T-helper 1 cell (primary cell): ENCODE data around the gene PTPRM.

ENCODE experiments used
- DNase-seq, 5 donors: peaks; one replicate each; pipeline ENCODE4 v3.0.0-alpha.2; 2012 to 2020

Gene PTPRM

GRCh38 chr18:7812431-7813063 is 245.4 kb downstream of the PTPRM start:
- no peak for DNase-seq

- DNase-seq: no peak
Measured at GRCh38 chr18:7813131-7813530, 246.0 kb downstream of the PTPRM start.

GRCh38 chr18:7814754-7815315 is 247.7 kb downstream of the PTPRM start:
- DNase-seq: no peak

- DNase-seq: no peak
Measured at GRCh38 chr18:7815787-7816186, 248.7 kb downstream of the PTPRM start.

DNA sequence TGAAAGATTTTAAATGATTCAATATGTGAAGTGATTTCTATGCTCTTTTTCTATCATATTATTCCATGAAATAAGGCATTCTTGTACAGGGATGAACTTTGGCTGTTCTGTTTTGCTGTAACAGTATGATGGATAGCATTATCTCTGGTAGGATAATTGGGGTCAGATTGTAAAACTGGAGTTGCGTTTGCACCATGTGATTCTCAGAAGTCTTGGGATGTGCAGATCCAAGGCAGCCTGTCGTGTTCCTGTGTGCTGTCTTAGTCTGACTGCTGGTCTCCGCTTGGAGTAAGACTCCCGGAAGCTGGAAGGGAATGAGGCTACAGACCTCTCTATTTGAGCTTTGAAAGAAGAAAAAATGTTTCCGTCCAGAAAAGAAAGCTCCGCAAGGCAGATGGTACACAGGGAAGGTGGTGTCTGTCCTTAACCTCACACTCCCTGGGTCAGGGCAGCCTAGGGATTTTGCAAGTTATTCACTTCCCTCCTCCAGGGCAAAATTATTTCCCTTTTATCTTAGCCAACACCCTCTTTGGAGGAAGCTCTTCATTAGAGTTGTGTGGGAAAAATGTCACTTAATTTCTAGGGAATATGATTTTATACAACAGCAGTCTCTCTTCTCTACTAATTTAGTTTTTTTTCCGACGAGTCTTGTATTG is 250.6 kb downstream of the PTPRM start:
- DNase-seq: no peak

DNA sequence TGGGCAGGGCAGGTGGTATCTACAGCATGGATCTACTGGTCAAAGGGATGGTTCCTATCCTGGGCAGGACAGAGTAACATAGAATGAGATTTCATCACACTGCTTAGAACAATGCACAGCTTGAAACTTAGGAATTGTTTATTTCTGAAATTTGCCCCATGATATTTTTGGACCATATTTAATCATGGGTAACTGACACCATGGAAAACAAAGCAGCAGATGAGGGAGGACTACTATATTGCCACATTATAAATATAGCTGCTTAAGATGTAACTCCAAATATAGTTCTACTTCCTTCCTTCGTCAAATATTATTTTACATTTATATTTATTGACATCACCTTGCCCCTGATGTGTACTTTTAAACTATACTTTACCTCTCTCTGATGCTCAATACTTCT is 254.7 kb downstream of the PTPRM start:
- DNase-seq: no peak

GRCh38 chr18:7822435-7823331 is 255.6 kb downstream of the PTPRM start:
- DNase-seq: no peak

DNA sequence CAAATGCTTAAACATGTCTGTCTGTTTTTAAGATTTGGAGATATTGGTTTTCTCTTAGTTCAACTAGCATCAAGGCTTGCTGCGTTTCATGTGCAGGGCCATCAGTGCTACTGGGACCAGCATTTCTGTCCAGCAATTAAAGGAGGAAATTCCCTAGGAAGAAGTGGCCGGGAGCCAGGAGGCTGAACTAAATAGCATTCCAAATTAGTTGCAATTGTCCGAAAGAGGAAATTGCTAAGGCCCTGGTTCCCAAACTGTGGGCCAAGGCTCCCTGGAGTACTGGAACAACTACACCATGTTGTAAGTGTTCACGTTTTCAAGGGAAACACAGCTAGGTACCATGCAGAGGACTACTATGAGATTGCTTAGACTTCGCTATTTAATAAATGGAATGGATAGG is 257.9 kb downstream of the PTPRM start:
- DNase-seq: no peak

- no peak for DNase-seq
Measured at GRCh38 chr18:7830468-7830867, 263.4 kb downstream of the PTPRM start.

GRCh38 chr18:7839548-7839947 is 272.4 kb downstream of the PTPRM start:
- no peak for DNase-seq

DNA sequence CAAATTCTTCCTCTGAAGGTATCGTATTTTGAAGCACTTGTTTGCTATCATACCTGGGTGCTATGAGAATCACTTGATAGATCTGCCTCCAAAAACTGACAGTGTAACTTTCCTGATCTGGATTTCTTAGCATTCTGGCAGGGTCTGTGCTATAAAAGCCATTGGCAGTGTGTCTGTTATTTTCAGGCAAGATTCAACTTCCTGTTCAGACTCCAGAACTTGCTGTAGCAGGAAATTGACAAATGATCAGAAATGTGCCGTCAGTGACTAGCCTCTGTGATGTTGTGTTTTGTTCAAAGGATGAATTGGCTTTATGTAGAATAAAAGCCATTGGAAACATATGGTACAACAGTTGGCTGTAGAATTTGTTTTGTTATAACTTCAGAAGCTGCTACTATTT is 273.3 kb downstream of the PTPRM start:
- no peak for DNase-seq

GRCh38 chr18:7844017-7844416 is 276.9 kb downstream of the PTPRM start:
- no peak for DNase-seq

GRCh38 chr18:7844418-7844817 is 277.3 kb downstream of the PTPRM start:
- no peak for DNase-seq

- DNase-seq: no peak
Measured at GRCh38 chr18:7846335-7846734, 279.2 kb downstream of the PTPRM start.

- DNase-seq: no peak
Measured at GRCh38 chr18:7847357-7848053, 280.4 kb downstream of the PTPRM start.

GRCh38 chr18:7848054-7848412 is 280.9 kb downstream of the PTPRM start:
- DNase-seq: no peak

DNA sequence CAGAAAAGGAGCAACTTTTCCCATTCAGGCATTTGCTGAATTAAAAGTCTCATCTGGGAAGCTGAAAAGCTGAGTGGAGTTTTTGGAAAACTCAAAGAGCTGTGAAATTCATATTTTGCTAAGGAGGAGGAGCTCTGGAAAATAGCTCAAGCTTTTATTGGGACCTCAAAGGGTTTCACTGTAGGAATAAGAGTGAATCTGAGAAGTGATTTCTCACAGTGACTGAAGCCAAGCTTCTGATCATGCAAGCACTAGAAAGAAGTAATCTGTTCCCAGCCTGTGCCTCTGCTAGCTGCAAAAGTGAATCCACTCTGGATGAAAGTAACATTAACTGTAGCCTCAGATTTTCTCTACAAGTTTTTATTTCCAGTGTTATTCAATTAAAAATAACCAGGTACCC is 283.3 kb downstream of the PTPRM start:
- DNase-seq: no peak

DNA sequence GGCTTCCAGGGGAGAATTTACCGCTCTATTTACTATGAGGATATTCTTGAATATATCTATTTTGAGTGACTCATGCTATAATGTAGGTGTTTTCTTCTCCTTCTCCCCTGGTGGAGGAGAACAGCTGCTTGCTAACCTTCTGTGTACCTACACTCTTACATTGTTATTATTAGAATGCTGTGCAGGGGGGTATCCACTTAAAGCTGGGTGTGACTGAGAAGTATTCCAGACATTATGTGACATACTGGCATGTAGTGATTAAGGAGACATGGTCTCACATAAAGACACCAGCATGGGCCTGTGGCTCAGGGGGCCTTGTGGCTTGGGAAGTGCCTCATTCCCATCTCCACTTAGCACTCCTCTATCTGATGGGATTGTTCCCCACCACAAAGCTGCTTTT is 287.9 kb downstream of the PTPRM start:
- no peak for DNase-seq

DNA sequence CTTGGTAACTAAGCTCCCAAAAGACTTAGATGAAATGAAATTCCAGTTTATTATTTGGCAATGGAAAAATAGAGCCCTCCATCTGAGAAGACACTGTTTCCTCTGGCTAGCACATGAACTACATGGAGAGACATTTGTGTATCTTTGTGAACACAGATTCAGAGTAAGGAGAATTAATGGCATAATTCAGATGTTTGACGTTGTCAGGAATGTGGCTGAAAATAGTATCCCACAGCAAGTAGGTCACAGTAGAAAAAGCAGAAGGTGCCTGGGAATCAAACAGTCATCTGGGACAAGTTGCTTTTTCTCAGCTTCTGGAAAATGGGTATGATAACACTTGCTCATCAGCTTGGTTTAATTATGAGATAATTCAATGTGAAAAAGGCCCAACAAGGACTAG is 288.6 kb downstream of the PTPRM start:
- DNase-seq: no peak

DNA sequence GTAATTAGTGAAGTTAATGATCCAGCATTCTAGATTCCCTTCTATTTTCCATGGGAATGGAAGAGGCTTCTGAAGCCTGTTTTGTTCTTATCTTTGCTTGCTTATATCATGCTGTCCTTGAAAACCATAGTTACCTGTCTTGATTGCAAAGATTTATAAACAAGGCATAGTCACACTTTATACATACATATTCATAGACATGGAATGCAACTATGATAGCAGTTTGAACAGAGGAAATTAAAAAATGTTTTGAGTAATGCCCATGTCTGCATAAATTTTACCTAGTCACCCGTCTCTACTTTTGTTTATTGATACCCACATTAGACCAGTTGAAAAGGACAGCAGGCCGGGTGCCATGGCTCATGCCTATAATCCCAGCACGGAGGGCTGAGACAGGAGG is 289.0 kb downstream of the PTPRM start:
- DNase-seq: no peak

GRCh38 chr18:7856733-7857132 is 289.6 kb downstream of the PTPRM start:
- no peak for DNase-seq

- no peak for DNase-seq
Measured at GRCh38 chr18:7857562-7857961, 290.4 kb downstream of the PTPRM start.

DNA sequence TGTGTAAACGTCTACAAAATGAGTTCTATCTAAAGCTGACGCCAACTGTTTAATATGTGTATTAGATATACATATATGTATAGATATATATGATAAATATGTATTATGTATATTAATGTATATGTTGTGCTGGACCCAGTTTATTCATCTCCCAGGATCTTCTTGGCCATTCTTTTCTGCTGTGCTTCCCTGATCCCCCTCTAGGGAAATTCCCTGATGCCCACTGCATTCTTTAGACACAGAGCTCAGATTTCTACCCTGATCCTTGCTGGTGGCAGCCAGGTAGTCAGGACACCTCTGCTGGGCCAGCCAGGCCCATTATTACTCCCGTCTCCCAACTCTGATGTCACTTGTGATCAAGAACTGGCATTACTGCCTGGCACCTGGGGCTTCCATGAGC is 292.0 kb downstream of the PTPRM start:
- no peak for DNase-seq
